Measurements from ENCODE around the gene PRKN.

Gene PRKN

GRCh38 chr6:161376367-161376766 is 1351.2 kb downstream of the PRKN start:
- DNase-seq (ENCODE audit: low read depth): no peak

- DNase-seq (ENCODE audit: low read depth): no peak
These were observed 1352.3 kb downstream of the PRKN start for GRCh38 chr6:161374971-161375873.

- DNase-seq (ENCODE audit: low read depth): peak; percentile 77
These were observed 1353.6 kb downstream of the PRKN start for GRCh38 chr6:161373905-161374451.

DNA sequence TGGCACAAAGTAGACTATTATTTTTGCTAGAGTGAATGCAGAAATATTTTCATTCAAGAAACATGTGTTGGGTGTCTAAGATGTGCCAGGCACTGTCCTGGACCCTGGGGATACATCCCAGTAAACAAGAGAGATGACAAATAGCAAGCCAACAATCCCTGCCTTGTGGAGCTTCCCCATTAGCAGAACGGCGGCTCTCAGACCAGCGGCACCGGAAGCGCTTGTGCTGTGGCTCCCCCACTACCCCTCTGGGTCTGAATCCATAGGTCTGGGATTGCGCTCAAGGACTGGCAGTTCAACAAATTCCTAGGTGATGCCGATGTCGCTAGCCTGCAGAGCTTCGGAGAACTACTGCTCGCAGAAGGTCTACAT is 1355.2 kb downstream of the PRKN start:
- no peak for DNase-seq (ENCODE audit: low read depth)

DNA sequence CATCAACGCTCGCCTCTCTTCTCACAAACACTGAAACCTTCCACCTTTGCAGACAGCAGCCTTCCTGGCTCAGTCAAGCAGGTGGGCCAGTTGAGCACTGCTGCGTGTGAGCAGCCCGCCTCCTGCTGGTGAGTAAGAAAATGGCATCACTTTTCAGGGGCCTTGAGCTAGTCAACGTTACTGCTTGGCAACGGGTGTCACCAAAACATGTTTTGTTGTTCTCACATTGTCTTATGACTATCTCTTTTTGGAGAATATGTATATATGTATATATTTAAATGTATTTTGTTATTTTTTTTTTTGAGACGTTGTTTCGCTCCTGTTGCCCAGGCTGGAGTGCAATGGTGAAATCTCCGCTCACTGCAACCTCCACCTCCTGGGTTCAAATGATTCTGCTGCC is 1356.7 kb downstream of the PRKN start:
- peak; percentile 73 for DNase-seq (ENCODE audit: low read depth)

DNA sequence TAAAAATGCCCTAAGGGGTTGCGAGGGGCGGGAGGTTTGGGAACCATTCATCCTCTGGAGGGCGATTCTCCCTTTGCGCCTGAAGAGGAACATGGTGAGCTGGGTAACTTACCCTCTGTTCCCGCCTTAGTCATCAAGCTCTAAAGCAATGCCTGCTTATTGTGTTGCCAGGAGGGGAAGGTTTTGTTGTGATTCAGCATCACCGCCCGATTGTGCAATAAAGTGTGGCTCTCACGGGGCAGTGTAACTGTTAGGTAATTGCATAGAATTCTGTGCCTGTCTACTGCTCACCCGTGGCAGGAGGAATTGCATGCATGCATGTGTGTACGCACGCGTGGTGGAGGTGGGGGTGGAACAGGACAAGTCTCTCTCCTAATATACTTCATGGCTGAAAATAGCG is 1358.2 kb downstream of the PRKN start:
- peak; percentile 93 for DNase-seq (ENCODE audit: low read depth)

- no peak for DNase-seq (ENCODE audit: low read depth)
These were observed 1359.1 kb downstream of the PRKN start for GRCh38 chr6:161368514-161368913.

- DNase-seq (ENCODE audit: low read depth): no peak
These were observed 1360.1 kb downstream of the PRKN start for GRCh38 chr6:161367472-161367871.

DNA sequence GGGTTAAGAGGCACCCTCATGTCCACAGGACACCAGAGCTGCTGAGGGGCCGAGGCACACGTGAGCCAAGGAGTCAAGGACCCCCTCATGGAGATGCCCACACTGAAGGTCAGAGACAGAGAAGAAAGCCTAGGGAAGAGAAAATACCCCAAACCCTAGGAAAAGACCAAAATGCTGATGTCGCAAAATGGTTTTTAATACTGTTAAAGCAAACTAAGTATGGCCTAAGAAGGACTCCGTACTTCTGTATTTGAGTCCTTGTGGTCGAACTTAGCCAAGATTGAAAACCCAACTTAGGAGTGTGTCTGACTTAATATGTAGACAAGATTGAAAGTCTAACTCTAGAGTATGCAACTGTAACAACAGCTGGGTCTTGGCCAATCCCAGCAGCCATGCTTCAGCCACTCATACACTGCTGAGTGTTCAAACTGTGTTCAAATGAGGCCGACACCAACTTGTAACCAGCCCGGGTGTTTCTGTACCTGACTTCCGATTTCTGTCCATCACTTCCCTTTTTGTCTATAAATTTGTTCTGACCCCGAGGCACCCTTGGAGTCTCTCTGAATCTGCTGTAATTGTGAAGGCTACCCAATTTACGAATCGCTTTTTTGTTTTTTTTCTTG is 1361.2 kb downstream of the PRKN start:
- DNase-seq (ENCODE audit: low read depth): no peak

GRCh38 chr6:161365633-161366032 is 1361.9 kb downstream of the PRKN start:
- no peak for DNase-seq (ENCODE audit: low read depth)

DNA sequence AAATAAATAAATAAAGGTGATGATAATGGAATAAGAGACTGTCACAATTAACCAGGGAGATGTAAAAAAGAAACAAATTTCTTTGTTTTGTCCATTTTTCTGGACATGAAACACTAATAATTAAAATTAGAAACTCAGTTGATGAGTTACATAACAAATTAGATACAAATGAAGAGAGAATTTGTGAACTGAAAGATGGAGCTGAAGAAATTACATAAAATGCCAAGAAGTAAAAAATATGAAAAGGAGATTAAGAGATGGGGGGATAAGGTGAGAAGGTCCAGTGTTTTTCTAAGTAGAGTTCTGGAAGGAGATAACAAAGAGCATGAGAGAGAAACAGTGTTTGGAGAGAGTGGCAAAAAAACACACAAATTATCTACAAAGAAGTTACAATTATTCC is 1364.3 kb downstream of the PRKN start:
- DNase-seq (ENCODE audit: low read depth): no peak

DNA sequence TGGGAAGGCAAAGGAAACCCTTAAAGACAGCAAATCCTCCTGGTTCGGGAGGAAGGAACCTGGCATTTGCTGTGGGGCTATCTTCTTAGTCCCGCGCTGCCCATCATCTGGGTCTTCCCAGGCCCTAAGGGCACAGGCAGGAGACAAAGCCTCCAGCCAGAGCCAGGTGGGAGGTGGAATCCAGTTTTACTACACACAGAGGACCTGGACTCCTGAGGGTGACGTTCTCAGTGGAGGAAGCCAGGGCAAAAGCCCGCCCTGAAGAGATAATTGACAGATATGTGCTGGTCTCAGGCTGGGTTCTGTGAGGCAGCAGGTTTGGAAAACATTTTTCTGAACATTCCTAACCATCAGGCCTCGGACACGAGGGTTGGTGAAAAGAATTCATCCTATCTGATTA is 1365.3 kb downstream of the PRKN start:
- DNase-seq (ENCODE audit: low read depth): no peak

- no peak for DNase-seq (ENCODE audit: low read depth)
These were observed 1366.0 kb downstream of the PRKN start for GRCh38 chr6:161361529-161361928.

- DNase-seq (ENCODE audit: low read depth): no peak
These were observed 1367.0 kb downstream of the PRKN start for GRCh38 chr6:161360520-161360919.

GRCh38 chr6:161359618-161359945 is 1368.0 kb downstream of the PRKN start:
- no peak for DNase-seq (ENCODE audit: low read depth)

DNA sequence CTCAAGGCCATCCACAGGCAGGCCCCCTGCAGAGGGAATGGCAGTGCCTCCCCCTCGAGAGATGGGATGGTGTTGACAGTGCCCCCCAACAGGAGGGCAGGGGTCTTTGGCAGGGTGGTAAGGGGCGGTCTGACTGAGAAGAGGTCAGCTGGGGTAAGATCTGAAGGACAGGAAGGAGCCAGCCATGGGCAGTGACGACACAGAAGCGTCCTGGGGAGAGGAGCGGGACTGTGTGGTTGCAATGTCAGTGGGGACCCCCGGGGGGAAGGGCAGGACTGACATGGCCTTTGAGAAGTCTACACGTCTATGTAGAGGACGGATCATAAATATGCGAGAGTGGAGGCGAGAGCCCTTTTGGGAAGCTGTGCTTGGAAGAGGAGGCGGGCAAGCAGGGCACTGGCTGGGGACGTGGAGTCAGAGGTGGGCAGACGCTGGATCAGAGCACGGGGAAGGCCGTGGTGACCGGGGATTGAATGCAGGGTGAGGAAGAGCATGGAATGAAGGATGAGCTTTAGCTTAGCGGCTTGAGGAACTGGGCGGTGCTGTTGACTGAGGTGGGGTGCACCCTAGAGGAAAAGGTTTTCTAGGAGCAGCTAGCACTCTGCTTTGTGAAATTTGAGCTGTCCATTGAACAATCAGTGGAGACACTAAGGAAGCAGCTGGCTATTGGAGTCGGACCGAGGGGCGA is 1371.3 kb downstream of the PRKN start:
- DNase-seq (ENCODE audit: low read depth): no peak

- no peak for DNase-seq (ENCODE audit: low read depth)
These were observed 1371.9 kb downstream of the PRKN start for GRCh38 chr6:161355696-161356095.

DNA sequence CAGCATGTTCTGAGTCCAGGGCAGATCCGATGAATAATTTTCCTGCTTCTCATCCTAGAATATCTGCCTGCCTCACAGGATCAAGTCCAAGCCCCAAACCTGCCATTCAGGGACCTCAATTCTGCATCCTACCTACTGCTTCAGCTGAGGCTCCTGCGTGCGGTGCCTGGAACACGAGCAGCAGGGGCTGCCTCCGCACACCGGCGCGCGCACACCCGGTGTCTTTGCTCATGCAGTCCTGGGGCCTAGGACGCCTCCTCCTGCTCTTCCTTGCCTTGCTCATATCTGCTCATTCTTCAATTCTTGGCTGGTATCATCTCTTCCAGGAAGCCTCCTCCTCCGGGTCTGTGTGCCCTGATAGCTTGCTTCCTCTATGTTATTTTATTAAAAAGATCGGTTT is 1372.6 kb downstream of the PRKN start:
- no peak for DNase-seq (ENCODE audit: low read depth)

- DNase-seq (ENCODE audit: low read depth): no peak
These were observed 1373.2 kb downstream of the PRKN start for GRCh38 chr6:161354276-161354840.

DNA sequence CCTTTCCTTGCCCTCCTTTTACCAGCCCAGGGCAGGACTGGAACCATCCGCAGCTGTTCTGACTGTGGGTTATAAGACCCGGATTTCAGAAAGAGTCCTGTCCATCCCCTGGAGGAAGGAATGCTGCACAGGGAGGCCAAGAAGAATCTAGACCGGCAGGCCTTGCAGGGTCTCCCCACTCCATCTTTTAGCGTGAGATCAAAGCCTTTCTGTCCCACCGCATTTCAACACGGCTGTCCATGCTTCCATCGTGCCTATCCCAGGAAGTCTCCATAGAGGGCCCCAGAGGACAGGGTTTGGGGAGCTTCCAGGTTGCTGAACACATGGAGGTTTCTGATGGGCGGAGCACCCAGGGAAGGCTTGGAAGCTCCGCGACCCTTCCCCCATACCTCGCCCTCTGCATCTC is 1374.4 kb downstream of the PRKN start:
- peak; percentile 24 for DNase-seq (ENCODE audit: low read depth)

DNA sequence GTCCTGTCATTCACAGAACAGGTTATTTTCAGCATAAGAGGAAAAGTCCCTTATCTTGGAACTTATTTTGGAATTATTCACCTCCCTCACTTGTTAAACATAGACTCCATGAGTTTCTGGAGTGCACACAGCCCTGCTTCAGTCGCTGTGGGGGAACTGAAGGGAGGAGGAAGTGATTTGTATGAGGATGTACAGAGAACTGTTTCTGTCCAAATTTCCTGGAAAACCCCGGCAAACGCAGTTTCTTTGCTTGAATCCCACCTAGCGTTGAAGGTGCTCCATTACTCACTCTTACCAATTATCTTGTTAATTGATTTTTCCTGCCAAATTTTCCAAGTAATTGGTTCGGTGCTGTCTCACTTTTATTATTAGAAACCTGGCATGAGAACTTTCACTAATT is 1375.7 kb downstream of the PRKN start:
- DNase-seq (ENCODE audit: low read depth): no peak

DNA sequence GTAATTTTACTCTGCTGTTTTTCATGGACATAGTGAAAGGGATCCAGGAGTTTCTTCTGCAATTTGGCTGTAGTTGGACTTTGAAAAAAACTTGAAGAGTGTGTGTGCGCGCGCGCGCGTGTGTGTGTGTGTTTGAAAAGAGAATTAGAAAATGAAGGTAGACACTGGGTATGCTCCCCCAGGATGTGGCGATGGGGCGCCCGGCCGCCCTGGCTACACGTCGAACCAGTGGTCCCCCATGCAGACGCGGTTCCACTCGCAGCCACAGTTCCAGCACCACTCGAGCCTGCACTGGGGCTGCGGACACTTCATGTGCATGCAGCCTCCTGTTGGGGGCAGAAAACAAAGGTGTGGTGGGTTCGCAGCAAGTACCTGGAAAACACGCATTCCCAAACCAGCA is 1377.7 kb downstream of the PRKN start:
- DNase-seq (ENCODE audit: low read depth): no peak

DNA sequence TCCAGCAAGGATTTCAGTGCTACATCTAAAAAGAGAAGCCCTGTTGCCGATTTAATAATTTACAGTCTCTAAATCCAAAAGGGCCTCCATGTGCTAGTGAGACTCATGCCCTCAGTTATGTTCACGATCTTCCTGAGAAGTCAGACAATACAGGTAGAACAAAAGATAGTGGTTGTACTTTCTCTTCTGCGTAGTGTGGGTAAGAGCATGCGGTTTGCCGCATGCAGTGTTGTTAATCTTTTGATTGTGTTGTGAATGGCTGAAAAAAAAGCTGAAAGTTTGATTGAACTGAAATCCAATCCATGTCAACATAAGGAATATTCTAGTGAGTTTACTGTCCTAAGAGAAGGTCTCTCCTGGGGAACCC is 1379.0 kb downstream of the PRKN start:
- no peak for DNase-seq (ENCODE audit: low read depth)

Data from ELR (cell line).